C4-2B (cell line): ENCODE data around the gene TMTC2.

Source experiments
- H3K27ac ChIP-seq: fragments of 450-650 bp; 2 replicates; pipeline ENCODE4 v1.5.1; 2017
- CTCF ChIP-seq: fragments of 450-650 bp; conservative IDR thresholded peaks from 2 replicates; pipeline ENCODE4 v1.5.1; 2017; ENCODE audit warnings: mild to moderate bottlenecking
- ZFX ChIP-seq: fragments of 450-650 bp; IDR thresholded peaks from 2 replicates; pipeline ENCODE4 v1.6.1; 2017

Gene TMTC2

DNA sequence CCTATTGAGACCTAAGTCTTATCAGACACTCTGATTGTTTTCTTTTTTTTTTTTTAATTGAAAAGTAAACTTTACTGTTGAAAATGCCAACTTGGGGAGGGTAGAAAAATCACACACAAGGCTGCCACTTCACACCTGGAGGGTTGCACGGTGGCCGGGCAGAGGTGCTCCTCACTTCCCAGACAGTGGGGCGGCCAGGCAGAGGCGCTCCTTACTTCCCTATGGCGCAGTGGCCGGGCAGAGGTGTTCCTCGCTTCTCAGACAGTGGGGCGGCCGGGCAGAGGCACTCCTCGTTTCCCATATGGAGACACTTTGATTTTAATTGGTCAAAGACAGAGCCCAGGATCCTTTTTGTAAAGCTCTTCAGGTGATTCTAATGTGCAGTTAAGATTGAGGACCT lies 399.3 kb downstream of the TMTC2 start:
- no peak overlapping the region for H3K27ac ChIP-seq
- TF ChIP-seq CTCF (no peak), ZFX (no peak)

DNA sequence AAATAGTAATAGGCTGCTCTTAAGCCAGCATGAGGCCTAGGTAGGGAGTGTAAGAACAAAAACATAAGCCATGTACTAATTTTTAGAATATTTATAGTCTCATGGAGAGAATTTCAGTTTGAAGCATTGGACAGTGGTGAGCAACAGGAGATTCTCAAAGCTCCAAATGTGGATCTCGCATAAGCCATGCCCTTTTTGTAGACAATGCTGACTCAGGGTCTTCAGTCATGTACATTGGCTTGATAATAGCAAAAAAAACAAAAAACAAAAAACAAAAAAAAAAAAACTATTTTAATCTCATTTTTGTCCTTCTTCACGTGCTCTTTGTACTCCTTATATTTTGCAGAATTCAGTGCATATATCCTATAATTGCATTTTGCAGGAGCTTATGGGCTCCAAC lies 402.9 kb downstream of the TMTC2 start:
- TF ChIP-seq CTCF (no peak), ZFX (no peak)
- no peak overlapping the region for H3K27ac ChIP-seq

DNA sequence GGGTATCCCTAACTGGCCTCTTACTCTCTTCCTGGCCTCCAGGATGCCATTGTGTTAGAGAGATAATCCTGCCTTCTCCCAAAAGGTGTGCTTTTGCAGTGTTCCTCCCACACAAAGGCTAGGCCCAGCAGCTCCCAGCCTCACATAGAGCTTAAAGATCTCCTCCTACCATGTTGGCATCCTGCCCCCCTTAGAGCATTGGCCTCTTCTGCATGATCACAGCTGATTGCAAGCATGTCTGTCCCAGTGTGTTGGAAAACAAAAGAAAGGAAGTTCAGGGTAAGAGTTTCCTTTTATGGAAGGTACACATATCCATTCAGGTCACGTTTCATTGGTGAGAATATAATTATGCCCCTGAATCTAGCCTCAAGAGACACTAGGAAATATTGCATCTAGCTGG lies 405.4 kb downstream of the TMTC2 start:
- TF ChIP-seq CTCF: no peak
- TF ChIP-seq ZFX: no peak
- H3K27ac ChIP-seq: no peak overlapping the region

DNA sequence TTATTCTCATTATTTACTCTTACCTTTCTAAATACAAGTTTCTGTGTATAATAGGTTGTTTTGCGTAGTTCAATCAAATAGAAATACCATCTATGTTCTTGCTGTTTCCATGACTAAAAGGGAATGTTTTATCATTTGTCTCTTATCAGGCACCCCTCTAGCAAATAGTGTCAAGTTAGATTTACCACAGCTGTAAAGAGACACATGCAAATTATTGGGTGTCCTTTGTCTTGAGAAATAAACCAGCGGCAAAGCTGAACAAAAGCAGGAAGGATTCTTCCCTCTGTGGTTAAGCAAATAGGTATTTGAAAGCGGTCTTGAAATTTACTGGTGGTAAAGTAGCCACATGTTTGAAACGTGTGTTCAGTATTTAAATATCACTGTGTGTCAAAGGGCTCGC lies 405.9 kb downstream of the TMTC2 start:
- H3K27ac ChIP-seq: no peak overlapping the region
- TF ChIP-seq CTCF: no peak
- TF ChIP-seq ZFX: no peak

GRCh38 chr12:83093426-83093825 lies 406.7 kb downstream of the TMTC2 start:
- H3K27ac ChIP-seq: no peak overlapping the region
- TF ChIP-seq ZFX (no peak), CTCF (no peak)

GRCh38 chr12:83097643-83098342 lies 411.1 kb downstream of the TMTC2 start:
- no peak for TF ChIP-seq CTCF
- TF ChIP-seq ZFX: no peak
- no peak overlapping the region for H3K27ac ChIP-seq

DNA sequence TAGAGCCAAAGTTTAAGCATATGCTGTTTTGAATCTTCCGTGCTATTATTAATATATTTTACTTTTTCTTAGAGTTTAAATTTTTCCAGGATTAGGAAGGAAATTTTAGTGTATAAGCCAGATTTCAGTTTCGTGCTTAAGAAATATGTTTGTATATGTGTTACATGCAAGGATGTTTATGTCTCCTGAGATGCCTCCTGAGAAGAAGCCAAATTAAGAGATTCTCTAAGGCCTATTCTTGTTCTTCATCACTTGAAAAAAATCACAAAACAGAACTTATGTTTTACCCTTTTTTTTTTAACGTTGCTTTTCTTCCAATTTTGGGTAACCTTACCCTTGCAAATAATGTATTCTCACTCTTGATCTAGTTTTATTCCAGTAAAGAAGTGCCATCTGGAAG lies 412.7 kb downstream of the TMTC2 start:
- no peak for TF ChIP-seq CTCF
- TF ChIP-seq ZFX: no peak
- no peak overlapping the region for H3K27ac ChIP-seq
